Tibial nerve (tissue), 4 donors: Measurements from ENCODE around the gene KIAA1614.

Experiments
- EP300 ChIP-seq, 2 donors: sonication (generic); formaldehyde crosslinking; IDR thresholded peaks; one replicate each; pipeline ENCODE4 v1.6.1; 2017; ENCODE audit warnings: antibody characterized with exemption in 2 of 2, mild to moderate bottlenecking in 1 of 2
- TF ChIP-seq, protein P1 (sequence below), 5 experiments: fragments of 200-600 bp in 3 of 5; fragments of 450-650 bp in 2 of 5; sonication (generic) in 3 of 5; IDR thresholded peaks; one replicate each; pipeline ENCODE4 v1.5.1; 2016 to 2019; ENCODE audit warnings: antibody characterized with exemption in 5 of 5, mild to moderate bottlenecking in 3 of 5, moderate library complexity in 2 of 5

DNA sequence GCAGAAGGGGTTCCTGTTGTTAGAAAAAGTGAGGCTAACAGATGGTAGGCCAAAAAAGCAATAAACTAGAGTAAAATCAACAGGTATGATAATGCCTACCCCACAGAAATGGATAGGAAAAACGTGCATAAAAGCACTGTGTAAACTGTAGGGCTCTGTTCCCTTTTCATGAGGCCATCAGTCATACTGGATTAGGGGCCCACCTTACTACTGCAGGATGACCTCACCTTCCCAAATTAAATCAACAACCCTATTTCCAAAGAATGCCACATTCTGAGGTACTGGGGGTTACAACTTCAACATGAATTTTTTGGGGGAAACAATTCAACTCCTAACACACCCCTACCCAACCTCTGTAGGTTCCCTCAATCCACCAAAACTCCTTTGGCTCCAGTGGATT lies 54.9 kb downstream of the KIAA1614 start:
- TF ChIP-seq, protein P1, sequence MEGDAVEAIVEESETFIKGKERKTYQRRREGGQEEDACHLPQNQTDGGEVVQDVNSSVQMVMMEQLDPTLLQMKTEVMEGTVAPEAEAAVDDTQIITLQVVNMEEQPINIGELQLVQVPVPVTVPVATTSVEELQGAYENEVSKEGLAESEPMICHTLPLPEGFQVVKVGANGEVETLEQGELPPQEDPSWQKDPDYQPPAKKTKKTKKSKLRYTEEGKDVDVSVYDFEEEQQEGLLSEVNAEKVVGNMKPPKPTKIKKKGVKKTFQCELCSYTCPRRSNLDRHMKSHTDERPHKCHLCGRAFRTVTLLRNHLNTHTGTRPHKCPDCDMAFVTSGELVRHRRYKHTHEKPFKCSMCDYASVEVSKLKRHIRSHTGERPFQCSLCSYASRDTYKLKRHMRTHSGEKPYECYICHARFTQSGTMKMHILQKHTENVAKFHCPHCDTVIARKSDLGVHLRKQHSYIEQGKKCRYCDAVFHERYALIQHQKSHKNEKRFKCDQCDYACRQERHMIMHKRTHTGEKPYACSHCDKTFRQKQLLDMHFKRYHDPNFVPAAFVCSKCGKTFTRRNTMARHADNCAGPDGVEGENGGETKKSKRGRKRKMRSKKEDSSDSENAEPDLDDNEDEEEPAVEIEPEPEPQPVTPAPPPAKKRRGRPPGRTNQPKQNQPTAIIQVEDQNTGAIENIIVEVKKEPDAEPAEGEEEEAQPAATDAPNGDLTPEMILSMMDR (IDR thresholded peaks at IDR 0.05): no peak
- no peak for TF ChIP-seq EP300 (IDR thresholded peaks at IDR 0.05)
